ENCODE data around the gene NDUFA12. TPM values are rescaled to one million over a fixed set of nuclear protein-coding genes. Genes with fewer than 3 reads are reported as not detected.

NDUFA12 gene
- total and polyA plus RNA-seq, 12 donors, result 84.0 to 297 (median 119) TPM

GRCh38 chr12:94922561-94922960 is 80.9 kb downstream of the NDUFA12 start:
- no peaks in the 10 kb centered on the region for H3K9me3 ChIP-seq (replicated peaks in 1 of 3)
- no peak for DNase-seq
- H3K27me3 ChIP-seq, result no peaks in the 10 kb centered on the region
- intact Hi-C loops (cut with DNase I), result no loop called here
- H3K4me1 ChIP-seq (replicated peaks in 1 of 2), result no peaks in the 10 kb centered on the region
- no peak overlapping the region for H3K27ac ChIP-seq
- 74 to 85% (median 80%) methylated on average over 4 of the region's 4 CpGs for WGBS, 4 donors
- no peaks in the 10 kb centered on the region for H3K36me3 ChIP-seq (replicated peaks in 1 of 2)
- no peak overlapping the region for H3K4me3 ChIP-seq
- TF ChIP-seq CTCF (IDR thresholded peaks at IDR 0.05) (no peak), POLR2A (IDR thresholded peaks at IDR 0.05) (no peak)

Other genes with a start within 250 kb of the NDUFA12 start
- 10 to 100 TPM; 19.8 to 89.8 (median 41.3) TPM for gene NR2C1, start 69.9 kb upstream of the NDUFA12 start, total RNA-seq
- gene NR2C1, start 69.9 kb upstream of the NDUFA12 start, polyA plus RNA-seq, result 100 to 1,000 TPM in 2 of 3 donors, 10 to 100 TPM in 1; 33.5 to 300 (median 122) TPM
- gene FGD6, start 213.8 kb upstream of the NDUFA12 start, total RNA-seq, result 10 to 100 TPM; 10.1 to 33.9 (median 21.5) TPM
- gene FGD6, start 213.8 kb upstream of the NDUFA12 start, polyA plus RNA-seq, result 1 to 10 TPM; 2.3 to 5.7 (median 2.7) TPM
- gene VEZT, start 214.1 kb upstream of the NDUFA12 start, total RNA-seq, result 100 to 1,000 TPM in 3 of 9 donors, 10 to 100 TPM in 6; 50.9 to 189 (median 91.5) TPM
- gene VEZT, start 214.1 kb upstream of the NDUFA12 start, polyA plus RNA-seq, result 100 to 1,000 TPM in 1 of 3 donors, 10 to 100 TPM in 2; 34.8 to 152 (median 39.0) TPM

Measured in adrenal gland (tissue), 12 donors.